ENCODE data around the gene FBXW4.

FBXW4 gene

GRCh38 chr10:101625821-101626412, 69.1 kb downstream of the FBXW4 start:
- Histone ChIP-seq H3K9me3 (no peaks in the 10 kb centered on the region), H3K4me1 (peaks cover 0 to 10% (median 0%) of the 10 kb centered on the region in 4 donors), H3K27ac (no peak overlapping the region), H3K27me3 (no peaks in the 10 kb centered on the region), H3K36me3 (peaks cover 5 to 65% (median 17%) of the 10 kb centered on the region in 3 donors), H3K4me3 (no peak overlapping the region)
- no peak for DNase-seq
- intact Hi-C loops (cut with DNase I; ENCODE audit: low total_unique reads): no loop called here
- TF ChIP-seq CTCF (IDR thresholded peaks at IDR 0.05): no peak

- no peak for TF ChIP-seq CTCF (IDR thresholded peaks at IDR 0.05)
- DNase-seq: no peak
- peaks cover 5 to 56% (median 17%) of the 10 kb centered on the region in 3 donors for H3K36me3 ChIP-seq
- no peaks in the 10 kb centered on the region for H3K27me3 ChIP-seq
- no peak overlapping the region for H3K27ac ChIP-seq
- no peaks in the 10 kb centered on the region for H3K9me3 ChIP-seq
- no peak overlapping the region for H3K4me3 ChIP-seq
- intact Hi-C loops (cut with DNase I; ENCODE audit: low total_unique reads): no loop called here
- peaks cover 0 to 10% (median 0%) of the 10 kb centered on the region in 4 donors for H3K4me1 ChIP-seq
Observed at GRCh38 chr10:101624526-101625102, 70.4 kb downstream of the FBXW4 start.

- Histone ChIP-seq H3K27me3 (no peaks in the 10 kb centered on the region), H3K4me1 (peaks cover 0 to 10% (median 0%) of the 10 kb centered on the region in 4 donors), H3K4me3 (no peak overlapping the region), H3K9me3 (no peaks in the 10 kb centered on the region), H3K27ac (no peak overlapping the region), H3K36me3 (peaks cover 5 to 63% (median 17%) of the 10 kb centered on the region in 3 donors)
- intact Hi-C loops (cut with DNase I; ENCODE audit: low total_unique reads): no loop called here
- TF ChIP-seq CTCF (IDR thresholded peaks at IDR 0.05): no peak
- DNase-seq: no peak
Observed at GRCh38 chr10:101623528-101623927, 71.4 kb downstream of the FBXW4 start.

- TF ChIP-seq CTCF (IDR thresholded peaks at IDR 0.05): no peak
- Histone ChIP-seq H3K4me1 (peaks cover 0 to 4% (median 0%) of the 10 kb centered on the region in 4 donors), H3K36me3 (peaks cover 5 to 81% (median 17%) of the 10 kb centered on the region in 3 donors), H3K27me3 (no peaks in the 10 kb centered on the region), H3K27ac (no peak overlapping the region), H3K4me3 (no peak overlapping the region), H3K9me3 (no peaks in the 10 kb centered on the region)
- no peak for DNase-seq
- intact Hi-C loops (cut with DNase I; ENCODE audit: low total_unique reads): no loop called here
Observed at GRCh38 chr10:101619983-101620382, 75.0 kb downstream of the FBXW4 start.

- no peaks in the 10 kb centered on the region for H3K9me3 ChIP-seq
- no peaks in the 10 kb centered on the region for H3K27me3 ChIP-seq
- H3K4me3 ChIP-seq: no peak overlapping the region
- H3K4me1 ChIP-seq: peaks cover 0 to 4% (median 0%) of the 10 kb centered on the region in 4 donors
- TF ChIP-seq CTCF (IDR thresholded peaks at IDR 0.05): no peak
- H3K36me3 ChIP-seq: peaks cover 5 to 74% (median 17%) of the 10 kb centered on the region in 3 donors
- intact Hi-C loops (cut with DNase I; ENCODE audit: low total_unique reads): no loop called here
- no peak overlapping the region for H3K27ac ChIP-seq
- no peak for DNase-seq
Observed at GRCh38 chr10:101618871-101619270, 76.1 kb downstream of the FBXW4 start.

Data from tibial artery (tissue), 4 donors.